Activated naive CD4-positive, alpha-beta T cell treated with anti-CD3 and anti-CD28 coated beads, Interleukin-2, amount 50 U/mL, for 16 hours (primary cell): ENCODE data around the gene ENPP5.
"Not testable (repeated sequence)": the region's sequence is repeated elsewhere in the genome, so short reads cannot be mapped to it uniquely, and the experiment has no call there.

Experiments
- DNase-seq: peaks from one replicate; pipeline ENCODE4 v3.0.0-alpha.2; 2020

The ENPP5 gene

DNA sequence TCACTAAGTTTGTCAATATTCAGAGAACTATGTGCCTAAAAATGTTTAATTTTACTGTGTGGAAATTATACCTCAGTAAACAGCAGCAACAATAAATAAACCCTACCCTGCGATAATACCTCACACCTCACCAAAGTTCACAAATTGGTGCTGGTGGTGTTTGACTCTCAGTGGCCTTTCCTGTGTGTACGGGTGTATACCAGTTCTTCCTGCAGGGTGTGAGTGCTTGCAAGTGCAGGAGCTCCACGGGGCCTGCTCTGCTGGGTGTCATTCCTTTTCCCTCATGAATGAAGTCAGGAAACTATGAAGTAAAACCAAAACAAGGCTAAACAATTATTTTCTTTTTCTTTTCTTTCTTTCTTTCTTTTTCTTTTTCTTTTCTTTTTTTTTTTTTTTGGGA is 4.1 kb upstream of the ENPP5 start:
- DNase-seq = no peak

DNA sequence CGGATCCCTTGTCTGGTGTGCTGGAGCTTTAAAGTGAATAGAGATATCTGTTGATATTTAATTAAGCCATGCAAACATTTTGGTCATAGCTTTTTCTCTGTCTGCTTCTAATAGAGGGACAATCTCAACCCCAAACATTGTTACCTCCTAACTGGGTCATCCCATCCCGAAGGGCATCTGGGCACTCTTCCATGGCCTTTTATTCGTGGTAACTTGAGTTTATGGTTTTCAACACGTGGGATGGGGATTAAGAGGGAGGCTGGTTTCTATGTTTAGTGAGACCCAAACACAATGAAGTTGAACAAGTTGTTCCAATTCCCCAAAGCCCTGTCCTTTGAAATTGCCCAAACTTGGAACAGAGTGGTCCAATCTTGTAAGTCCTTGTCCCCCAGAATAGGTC is 1.4 kb upstream of the ENPP5 start:
- no peak for DNase-seq

DNA sequence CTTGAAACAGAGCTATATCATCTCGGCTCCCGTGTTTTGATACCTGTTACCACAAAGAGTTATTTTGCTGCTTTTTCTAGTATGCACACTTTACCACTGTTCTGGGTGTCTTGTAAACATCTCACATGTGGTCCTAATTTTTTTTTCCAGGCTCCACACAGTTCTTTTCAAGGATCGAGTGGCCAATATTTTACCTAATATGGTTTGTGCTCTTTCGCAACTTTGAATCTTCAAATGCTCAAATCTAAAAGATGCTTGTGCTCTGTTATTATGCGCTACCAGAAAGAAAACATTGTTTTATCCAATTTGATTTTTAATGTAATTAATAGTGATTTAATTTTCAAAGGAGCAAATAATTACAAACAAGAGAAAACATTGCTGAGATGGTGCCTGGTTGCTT is 10.7 kb downstream of the ENPP5 start:
- no peak for DNase-seq

DNA sequence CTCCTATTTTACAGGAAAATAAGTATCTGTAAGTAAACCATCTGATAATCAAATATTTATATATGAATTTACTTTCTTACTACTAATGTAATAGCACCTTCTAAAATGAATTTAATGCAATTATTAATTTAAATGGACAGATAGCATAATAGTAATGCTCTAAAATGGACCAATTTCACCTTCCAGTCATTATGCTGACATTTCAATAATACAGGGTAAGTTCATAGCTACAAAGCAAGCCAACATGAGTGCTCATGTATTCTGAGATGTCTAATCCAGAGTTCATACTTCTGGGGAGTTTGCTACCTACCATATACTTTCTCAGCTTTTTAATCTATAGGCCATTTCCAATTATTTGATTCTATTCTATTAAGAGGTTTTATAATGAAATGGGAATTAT is 11.6 kb downstream of the ENPP5 start:
- no peak for DNase-seq

DNA sequence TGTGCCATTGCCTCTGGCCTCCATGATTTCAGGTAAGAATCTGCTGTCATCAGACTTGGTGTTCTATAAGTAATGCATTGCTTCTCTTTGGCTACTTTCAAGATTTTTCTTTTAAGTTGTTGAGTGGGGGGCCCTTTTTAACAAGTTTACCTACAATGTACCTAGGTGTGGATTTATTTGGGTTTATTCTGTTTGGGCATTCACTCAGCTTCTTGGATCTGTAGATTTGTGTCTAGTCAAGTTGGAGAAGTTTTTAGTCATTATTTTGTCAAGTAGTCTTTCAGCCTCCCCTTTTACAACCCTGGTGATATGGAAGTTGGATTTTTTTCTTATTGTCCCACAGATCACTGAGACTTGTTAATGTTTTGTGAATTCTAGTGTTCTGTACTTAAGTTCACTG is 14.1 kb downstream of the ENPP5 start:
- DNase-seq = no peak

DNA sequence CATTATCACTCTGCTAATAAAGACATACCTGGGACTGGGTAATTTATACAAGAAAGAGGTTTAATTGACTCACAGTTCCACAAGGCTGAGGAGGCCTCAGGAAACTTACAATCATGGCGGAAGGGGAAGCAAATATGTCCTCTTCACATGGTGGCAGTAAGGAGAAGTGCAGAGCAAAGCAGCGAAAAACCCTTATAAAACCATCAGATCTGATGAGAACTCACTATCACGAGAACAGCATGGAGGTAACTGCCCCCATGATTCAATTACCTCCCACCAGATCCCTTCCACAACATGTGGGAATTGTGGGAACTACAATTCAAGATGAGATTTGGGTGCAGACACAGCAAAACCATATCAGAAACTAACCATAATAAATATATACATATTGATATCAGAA is 21.7 kb downstream of the ENPP5 start:
- DNase-seq = not testable (repeated sequence)

DNA sequence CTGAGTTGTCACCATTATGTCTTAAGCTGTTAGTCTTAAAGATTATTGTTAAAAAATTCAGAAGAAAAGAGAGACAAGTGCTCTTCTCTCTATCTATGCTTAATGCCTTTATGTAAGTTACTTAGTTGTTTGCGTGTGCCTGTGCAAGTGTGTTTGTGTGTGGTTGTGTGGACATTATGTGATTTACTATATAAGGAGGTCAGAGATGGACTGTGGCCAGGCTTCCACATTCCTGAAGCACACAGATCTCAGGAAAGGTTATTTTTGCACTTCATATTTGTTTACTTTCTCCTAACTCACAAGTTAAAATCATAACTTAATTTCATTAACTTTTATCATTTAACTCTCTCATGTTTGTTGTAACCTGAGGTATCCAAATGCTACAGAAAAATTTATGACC is 26.5 kb downstream of the ENPP5 start:
- DNase-seq = no peak

DNA sequence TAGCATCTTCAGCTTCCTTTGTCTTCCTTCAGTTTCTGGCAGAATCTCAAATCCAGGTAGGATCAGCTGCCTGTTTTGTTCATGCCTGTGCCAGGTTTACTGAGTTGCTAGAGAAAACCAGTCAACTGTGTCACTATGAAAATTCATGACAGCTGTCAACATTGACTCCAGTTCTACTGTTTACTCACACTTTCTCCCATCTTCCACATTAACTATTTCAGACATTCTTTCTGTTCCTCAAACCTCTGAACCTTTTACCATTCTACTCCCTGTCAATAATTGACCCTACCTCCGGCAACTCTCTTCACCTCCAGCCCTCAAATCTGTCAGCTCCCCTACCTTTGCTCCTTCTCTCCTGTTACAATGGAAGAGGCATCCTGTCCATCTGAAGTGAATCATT is 32.5 kb downstream of the ENPP5 start:
- DNase-seq = no peak

DNA sequence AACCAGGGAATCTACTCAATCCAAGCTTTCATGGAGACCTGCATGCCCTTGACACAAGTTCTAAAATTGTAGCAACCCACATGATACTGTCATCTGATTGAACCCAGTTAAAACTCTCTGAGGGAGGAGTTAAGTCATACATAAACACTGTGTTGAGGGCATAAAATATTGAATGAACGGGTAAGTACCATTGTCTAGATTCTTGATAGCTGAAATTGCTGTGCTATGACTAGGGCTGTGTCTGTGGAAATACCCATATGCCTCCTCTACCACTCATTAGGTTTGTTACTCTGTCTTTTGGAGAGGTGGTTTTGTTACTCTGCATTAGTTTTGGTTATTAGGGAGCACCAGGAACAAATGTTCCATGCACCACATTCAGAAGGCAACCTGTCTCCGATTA is 33.4 kb downstream of the ENPP5 start:
- DNase-seq = no peak

DNA sequence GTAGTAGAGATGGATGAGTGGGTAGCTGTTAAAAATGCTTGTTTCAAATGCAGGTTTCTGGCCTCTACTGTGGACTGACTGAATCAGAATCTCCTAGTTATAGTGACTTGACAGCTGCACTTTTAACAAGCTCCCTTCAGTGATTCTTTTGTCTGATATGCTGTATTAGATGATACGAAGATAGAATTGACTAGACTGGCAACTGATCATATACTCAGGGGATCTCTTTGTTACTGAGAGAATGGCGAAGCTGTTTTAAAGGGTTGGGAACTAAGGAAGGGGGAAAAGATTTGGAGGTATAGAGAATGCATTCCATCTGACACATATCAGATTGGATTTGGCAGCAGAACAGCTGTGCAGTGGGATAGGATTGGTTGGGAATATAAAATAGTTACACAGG is 33.9 kb downstream of the ENPP5 start:
- DNase-seq = no peak

DNA sequence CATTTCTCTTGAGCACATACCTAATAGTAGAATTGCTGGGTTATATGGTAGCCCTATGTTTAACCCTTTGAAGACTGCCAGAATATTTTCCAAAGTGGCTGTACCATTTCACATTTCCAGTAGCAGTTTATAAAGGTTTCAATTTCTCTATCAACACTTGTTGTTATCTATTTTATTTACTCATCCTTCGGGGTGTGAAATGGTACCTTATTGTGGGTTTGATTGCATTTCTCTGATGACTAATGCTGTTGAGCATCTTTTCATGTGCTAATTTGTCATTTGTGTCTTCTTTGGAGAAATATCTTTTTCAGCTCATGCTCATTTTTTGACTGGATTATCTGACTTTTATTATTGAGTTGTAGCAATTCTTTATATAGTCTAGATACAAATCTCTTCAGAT is 35.6 kb downstream of the ENPP5 start:
- no peak for DNase-seq

DNA sequence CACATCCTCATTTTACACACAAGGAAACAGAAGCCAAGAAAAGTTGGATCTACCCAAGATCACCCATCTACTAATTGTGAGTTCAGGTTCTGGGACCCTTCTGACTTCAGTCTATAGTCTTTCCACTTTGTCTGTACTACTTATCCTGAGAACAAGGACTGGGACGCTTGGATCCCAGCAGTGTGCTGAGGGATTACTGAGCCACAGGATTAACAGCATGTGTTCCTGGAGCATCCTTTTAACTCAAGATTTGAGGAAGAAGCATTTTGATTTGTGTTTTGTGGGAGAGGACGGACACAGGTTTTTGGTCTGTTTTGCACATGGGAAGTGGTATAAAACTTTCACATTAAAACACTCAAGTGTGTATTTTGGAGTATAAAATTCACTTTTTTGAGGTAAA is 36.6 kb downstream of the ENPP5 start:
- no peak for DNase-seq

DNA sequence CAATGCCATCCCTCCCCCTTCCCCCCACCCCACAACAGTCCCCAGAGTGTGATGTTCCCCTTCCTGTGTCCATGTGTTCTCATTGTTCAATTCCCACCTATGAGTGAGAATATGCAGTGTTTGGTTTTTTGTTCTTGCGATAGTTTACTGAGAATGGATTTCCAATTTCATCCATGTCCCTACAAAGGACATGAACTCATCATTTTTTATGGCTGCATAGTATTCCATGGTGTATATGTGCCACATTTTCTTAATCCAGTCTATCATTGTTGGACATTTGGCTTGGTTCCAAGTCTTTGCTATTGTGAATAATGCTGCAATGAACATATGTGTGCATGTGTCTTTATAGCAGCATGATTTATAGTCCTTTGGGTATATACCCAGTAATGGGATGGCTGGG is 39.5 kb downstream of the ENPP5 start:
- not testable (repeated sequence) for DNase-seq

DNA sequence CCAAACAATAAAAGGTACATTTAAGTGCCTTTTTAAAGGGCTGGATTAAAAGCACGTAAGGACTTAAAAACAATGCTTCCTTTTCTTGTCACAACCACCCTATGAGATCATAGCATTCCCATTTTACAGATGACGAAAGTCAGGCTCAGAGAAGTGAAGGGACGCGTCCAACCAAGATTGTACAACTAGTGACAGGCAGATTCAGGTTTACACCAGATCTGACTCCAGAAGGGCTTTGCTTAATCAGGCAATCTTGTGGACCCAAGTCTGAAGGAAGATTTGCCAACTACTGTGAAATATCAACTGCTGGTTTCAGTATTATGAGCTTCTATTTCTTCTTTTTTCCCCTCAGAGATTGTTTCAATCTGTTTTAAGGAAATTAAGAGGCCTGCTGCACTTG is 40.1 kb downstream of the ENPP5 start:
- no peak for DNase-seq

DNA sequence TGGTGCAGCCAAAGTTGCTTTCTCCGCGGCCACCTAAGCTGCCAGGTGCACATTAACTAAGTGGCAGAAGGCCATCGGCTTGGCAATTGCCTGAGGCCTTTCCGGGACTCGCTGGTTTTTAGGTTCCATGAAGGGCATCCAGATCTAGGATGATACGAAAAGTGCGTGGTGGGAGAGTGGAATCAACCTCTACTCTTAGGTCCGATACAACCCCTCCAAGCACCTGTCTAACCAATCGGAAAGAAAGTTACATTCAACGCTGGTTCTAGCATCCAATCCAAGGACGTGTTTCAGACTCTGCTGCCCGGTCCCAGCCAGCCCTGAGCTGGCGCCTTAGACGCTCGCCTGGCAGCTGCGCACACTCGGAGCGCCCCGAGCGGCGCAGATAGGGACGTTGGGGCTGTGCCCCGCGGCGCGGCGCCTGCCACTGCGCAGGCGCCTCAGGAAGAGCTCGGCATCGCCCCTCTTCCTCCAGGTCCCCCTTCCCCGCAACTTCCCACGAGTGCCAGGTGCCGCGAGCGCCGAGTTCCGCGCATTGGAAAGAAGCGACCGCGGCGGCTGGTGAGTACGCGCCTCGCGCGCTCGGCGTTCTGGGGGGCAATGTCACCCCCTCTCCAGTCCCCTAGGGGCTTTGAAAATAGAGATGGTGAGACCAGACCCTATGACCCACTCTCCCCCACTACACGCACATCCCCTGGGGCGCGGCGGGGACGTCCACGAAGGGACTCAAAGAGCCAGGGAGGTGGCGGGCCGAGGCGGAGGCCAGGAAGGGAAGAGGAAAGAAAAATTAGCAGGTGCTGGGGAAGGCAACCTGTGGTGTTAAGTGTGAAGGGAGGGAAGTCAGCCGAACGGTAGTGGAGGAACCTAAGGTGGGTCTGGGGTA is 40.9 kb downstream of the ENPP5 start, which contains the start of gene ENPP4:
Gene ENPP4 (plus strand): TSS at position 361 of the 883 bp plus-strand sequence. CDS start 9,595 bp downstream, outside the sequence.
- DNase-seq = peak; percentile 90

DNA sequence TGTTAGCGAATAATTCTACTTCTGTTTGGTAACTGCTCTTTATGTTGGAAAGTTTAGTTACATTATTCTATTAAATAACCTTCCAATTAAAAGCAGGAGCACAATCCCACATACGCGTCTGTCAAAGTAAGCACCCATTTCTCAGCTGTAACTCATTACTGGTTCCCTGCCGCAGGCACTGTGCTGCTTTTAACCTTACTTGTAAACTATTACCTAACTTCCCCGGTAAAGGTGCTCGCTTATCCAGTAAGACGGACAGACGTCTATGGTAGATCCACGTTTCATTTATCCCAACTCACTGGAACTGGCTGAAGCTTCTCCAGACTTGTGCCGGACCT is 41.5 kb downstream of the ENPP5 start:
- no peak for DNase-seq

DNA sequence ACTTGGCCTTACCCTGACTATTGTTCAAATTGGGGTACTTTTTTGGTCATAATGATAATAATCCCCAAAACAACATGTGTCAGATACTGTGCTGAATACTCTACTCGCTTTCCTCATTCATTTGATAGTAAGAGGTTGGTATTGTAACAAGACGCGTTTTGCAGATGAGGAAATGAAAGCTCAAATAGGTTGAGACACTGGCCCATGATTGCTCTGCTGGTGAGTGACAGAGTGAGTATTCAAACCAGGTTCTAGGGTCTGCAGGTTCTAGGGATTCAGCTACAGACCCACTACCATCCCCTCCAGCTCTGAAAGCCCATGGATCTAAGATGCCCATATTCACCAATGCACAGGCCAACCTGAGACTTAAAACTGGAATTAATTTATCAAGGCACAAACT is 42.3 kb downstream of the ENPP5 start:
- no peak for DNase-seq

DNA sequence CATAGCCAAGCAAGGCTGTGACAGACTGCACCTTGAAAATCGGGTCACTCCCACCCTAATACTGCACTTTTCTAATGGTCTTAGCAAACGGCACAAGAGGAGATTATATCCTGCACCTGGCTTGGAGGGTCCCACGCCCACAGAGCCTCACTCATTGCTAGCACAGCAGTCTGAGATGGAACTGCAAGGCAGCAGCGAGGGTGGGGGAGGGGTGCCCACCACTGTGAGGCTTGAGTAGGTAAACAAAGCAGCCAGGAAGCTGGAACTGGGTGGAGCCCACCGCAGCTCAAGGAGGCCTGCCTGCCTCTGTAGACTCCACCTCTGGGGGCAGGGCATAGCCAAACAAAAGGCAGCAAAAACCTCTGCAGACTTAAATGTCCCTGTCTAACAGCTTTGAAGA is 51.1 kb downstream of the ENPP5 start:
- not testable (repeated sequence) for DNase-seq

DNA sequence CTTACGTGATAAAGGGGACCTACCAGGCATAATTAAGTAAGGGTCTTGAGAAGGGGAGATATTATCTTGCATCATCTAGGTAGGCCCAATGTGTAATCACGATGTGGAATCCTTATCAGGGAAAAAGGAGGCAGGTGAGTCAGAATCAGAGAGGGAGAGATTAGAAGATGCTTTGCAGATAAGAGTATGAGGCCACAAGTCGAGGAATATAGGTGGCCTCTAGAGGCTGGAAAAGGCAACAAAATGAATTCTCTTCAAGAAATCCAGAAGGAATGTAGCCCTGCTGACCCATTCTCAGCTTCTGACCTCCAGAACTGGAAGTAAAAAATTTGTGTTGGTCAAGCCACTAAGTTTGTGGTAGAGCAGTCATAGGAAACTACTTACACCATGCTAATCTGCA is 51.9 kb downstream of the ENPP5 start:
- DNase-seq = no peak

DNA sequence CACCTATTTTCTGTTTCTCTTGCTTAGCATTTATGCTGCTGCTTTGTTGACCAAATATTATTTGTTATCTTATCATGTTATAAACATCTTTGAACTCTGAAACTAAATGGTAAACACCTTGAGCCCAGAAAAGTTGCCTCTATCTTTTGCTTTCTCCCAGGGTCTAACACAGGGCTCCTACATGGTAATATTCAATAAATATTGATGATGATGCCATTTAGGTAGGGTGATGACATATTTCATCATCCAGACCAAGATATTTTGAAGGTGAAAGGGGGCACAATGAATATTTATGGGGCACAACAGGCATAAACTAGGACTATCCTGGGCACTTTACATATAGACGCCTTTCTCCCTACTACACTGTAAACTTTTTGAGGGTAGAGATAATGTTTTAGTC is 52.6 kb downstream of the ENPP5 start:
- no peak for DNase-seq

DNA sequence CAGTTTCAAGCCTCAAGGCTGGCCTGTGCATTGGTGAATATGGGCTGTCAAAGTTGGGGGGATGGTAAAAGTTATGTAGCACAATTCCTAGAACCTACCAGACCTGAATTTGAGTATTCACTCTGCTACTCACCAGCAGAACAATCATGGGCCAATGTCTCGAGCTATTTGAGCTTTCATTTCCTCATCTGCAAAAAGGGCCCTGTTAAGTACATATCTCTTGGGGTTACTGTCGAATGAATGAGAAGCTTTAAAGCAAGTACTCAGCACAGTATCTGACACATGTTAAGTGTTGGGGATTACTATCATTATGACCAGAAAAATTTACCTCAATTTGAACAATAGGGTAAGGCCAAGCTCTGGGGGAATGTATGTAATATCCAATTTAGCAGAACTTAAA is 54.5 kb downstream of the ENPP5 start:
- no peak for DNase-seq

DNA sequence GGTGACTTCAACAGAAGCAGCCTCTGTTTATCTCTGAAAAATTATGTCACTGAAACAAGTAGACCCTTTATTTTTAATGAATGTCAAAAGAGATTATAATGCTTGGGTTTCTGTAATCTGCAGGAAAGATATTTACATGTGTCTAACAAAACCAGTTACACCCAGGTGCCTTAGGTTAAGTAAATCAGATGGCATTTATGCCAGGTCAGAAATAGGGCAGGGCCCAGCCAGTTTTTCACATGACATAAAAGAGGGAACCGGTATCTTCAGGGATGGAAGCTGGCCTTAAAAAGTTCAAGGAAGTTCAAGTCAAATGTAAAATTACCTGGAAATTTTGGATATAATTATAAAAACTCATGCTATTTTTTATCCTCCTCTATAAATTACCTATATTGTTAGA is 55.1 kb downstream of the ENPP5 start:
- no peak for DNase-seq

DNA sequence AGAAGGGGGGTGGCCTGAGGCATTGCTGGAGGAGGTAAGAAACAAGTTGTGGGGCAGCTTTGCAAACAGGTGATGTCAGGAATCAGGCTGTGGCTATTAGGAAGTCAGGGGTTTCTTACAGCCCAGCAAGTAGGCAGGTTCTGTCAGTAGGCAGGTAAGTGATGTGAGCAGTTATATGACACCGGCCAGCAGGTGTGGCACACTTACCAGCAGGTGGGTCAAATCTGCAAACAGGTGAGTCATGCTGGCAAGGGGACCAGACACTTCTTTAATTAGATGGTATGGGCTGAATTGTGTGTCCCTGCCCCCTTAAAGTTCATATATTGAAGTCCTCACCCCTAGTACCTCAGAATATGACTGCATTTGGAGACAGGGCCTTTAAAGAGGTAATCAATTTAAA is 57.4 kb downstream of the ENPP5 start:
- no peak for DNase-seq
